GM12873 (cell line): Measurements from ENCODE around the gene CCDC120.

ENCODE experiments used
- CTCF ChIP-seq: IDR thresholded peaks from 2 replicates; pipeline ENCODE4 v1.5.1; 2012; ENCODE audit warnings: low read depth, mild to moderate bottlenecking, moderate library complexity, low read length, control low read depth; ENCODE audit not compliant: insufficient read depth; ENCODE audit errors: missing control alignments

CCDC120 gene

GRCh38 chrX:49063715-49064114, 4.9 kb downstream of the CCDC120 start:
- no peak for TF ChIP-seq CTCF

- TF ChIP-seq CTCF = no peak
Observed at GRCh38 chrX:49064303-49064702, 5.5 kb downstream of the CCDC120 start.

- no peak for TF ChIP-seq CTCF
Observed at GRCh38 chrX:49064735-49065134, 5.9 kb downstream of the CCDC120 start.

- TF ChIP-seq CTCF = no peak
Observed at GRCh38 chrX:49066278-49066677, 7.5 kb downstream of the CCDC120 start.

GRCh38 chrX:49066690-49067089, 7.9 kb downstream of the CCDC120 start:
- TF ChIP-seq CTCF = no peak

- no peak for TF ChIP-seq CTCF
Observed at GRCh38 chrX:49067285-49068120, 8.7 kb downstream of the CCDC120 start.

- no peak for TF ChIP-seq CTCF
Observed at GRCh38 chrX:49069038-49069437, 10.2 kb downstream of the CCDC120 start.
